ENCODE measurements around the gene SRPRB. TPM values are rescaled to one million over a fixed set of nuclear protein-coding genes. Genes with fewer than 3 reads are reported as not detected.

The SRPRB gene
- total and polyA plus RNA-seq, 9 donors: 6.2 to 59.7 (median 35.1) TPM

- TF ChIP-seq POLR2A (IDR thresholded peaks at IDR 0.05): no peak
- TF ChIP-seq EP300 (IDR thresholded peaks at IDR 0.05): no peak
- no peak for DNase-seq
- H3K27ac ChIP-seq: peak overlapping the region in 1 of 2 donors; percentile 8
- no peak overlapping the region for H3K4me3 ChIP-seq
- WGBS, 3 donors: 18 to 27% (median 23%) methylated on average over 7 of the region's 7 CpGs
- intact Hi-C loops (cut with DNase I): no loop called here
- H3K9me3 ChIP-seq: no peaks in the 10 kb centered on the region
- H3K27me3 ChIP-seq: no peaks in the 10 kb centered on the region
- H3K4me1 ChIP-seq (ENCODE audit: insufficient read depth): peaks cover 4% of the 10 kb centered on the region
- no peaks in the 10 kb centered on the region for H3K36me3 ChIP-seq
Observed at GRCh38 chr3:133868758-133869475, 63.3 kb downstream of the SRPRB start.

DNA sequence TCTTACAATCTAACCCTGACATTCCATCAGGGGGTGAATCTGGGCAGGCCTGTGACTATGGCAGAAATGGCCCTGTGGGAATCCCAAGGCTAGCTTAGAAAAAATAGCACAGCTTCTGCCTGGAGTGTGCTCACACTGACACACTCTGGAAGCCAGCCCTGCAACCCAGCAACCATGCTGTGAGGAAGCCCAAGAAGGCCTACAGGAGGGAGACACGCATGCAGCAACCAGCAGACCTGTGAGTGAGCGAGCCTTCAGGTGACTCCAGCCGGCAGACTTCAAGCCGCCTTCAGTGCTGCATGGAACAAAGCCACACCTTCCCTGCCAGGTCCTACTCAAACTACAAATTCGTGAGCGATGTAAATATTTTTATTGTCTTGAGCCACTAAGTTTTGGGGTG, 64.0 kb downstream of the SRPRB start:
- no peaks in the 10 kb centered on the region for H3K36me3 ChIP-seq
- 95 to 97% (median 97%) methylated on average over 6 of the region's 6 CpGs for WGBS, 3 donors
- peaks cover 4% of the 10 kb centered on the region for H3K4me1 ChIP-seq (ENCODE audit: insufficient read depth)
- no peaks in the 10 kb centered on the region for H3K9me3 ChIP-seq
- H3K27me3 ChIP-seq: no peaks in the 10 kb centered on the region
- no peak for TF ChIP-seq EP300 (IDR thresholded peaks at IDR 0.05)
- TF ChIP-seq POLR2A (IDR thresholded peaks at IDR 0.05): no peak
- TF ChIP-seq, protein P1, sequence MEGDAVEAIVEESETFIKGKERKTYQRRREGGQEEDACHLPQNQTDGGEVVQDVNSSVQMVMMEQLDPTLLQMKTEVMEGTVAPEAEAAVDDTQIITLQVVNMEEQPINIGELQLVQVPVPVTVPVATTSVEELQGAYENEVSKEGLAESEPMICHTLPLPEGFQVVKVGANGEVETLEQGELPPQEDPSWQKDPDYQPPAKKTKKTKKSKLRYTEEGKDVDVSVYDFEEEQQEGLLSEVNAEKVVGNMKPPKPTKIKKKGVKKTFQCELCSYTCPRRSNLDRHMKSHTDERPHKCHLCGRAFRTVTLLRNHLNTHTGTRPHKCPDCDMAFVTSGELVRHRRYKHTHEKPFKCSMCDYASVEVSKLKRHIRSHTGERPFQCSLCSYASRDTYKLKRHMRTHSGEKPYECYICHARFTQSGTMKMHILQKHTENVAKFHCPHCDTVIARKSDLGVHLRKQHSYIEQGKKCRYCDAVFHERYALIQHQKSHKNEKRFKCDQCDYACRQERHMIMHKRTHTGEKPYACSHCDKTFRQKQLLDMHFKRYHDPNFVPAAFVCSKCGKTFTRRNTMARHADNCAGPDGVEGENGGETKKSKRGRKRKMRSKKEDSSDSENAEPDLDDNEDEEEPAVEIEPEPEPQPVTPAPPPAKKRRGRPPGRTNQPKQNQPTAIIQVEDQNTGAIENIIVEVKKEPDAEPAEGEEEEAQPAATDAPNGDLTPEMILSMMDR (IDR thresholded peaks at IDR 0.05): no peak
- H3K4me3 ChIP-seq: no peak overlapping the region
- no peak for DNase-seq
- intact Hi-C loops (cut with DNase I): no loop called here
- H3K27ac ChIP-seq: no peak overlapping the region

GRCh38 chr3:133870822-133871221, 65.2 kb downstream of the SRPRB start:
- Histone ChIP-seq H3K9me3 (no peaks in the 10 kb centered on the region), H3K4me3 (no peak overlapping the region), H3K4me1 (ENCODE audit: insufficient read depth) (peaks cover 4% of the 10 kb centered on the region), H3K27me3 (no peaks in the 10 kb centered on the region), H3K36me3 (no peaks in the 10 kb centered on the region), H3K27ac (no peak overlapping the region)
- intact Hi-C loops (cut with DNase I): no loop called here
- no peak for DNase-seq
- TF ChIP-seq, protein P1 (IDR thresholded peaks at IDR 0.05): no peak
- TF ChIP-seq POLR2A (IDR thresholded peaks at IDR 0.05) (no peak), EP300 (IDR thresholded peaks at IDR 0.05) (no peak)

Other genes starting within 250 kb of the SRPRB start
- gene CDV3, start 232.1 kb upstream of the SRPRB start, total RNA-seq: 100 to 1,000 TPM in 5 of 7 donors, 10 to 100 TPM in 2; 65.5 to 151 (median 134) TPM
- gene CDV3, start 232.1 kb upstream of the SRPRB start, polyA plus RNA-seq: 100 to 1,000 TPM in 1 of 2 donors, 10 to 100 TPM in 1; 51.3 to 168 TPM
- gene TOPBP1, start 143.9 kb upstream of the SRPRB start, total RNA-seq: 10 to 100 TPM; 11.9 to 21.0 (median 14.7) TPM
- 10 to 100 TPM in 1 of 2 donors, 1 to 10 TPM in 1; 9.1 to 12.2 TPM for gene TOPBP1, start 143.9 kb upstream of the SRPRB start, polyA plus RNA-seq
- gene TF, start 59.4 kb upstream of the SRPRB start, total RNA-seq: 10 to 100 TPM in 1 of 7 donors, 1 to 10 TPM in 5, under 1 TPM in 1; under 0.01 to 18.1 (median 2.0) TPM
- gene TF, start 59.4 kb upstream of the SRPRB start, polyA plus RNA-seq: 1 to 10 TPM in 1 of 2 donors, under 1 TPM in 1; 0.87 to 4.7 TPM
- 1 to 10 TPM in 5 of 7 donors, under 1 TPM in 2; 0.50 to 6.0 (median 3.9) TPM for gene RAB6B, start 90.1 kb downstream of the SRPRB start, total RNA-seq
- gene RAB6B, start 90.1 kb downstream of the SRPRB start, polyA plus RNA-seq: 1 to 10 TPM; 1.7 to 9.1 TPM
- gene SLCO2A1, start 224.1 kb downstream of the SRPRB start, total RNA-seq: 10 to 100 TPM in 2 of 7 donors, 1 to 10 TPM in 4, under 1 TPM in 1; 0.83 to 16.7 (median 3.7) TPM
- gene SLCO2A1, start 224.1 kb downstream of the SRPRB start, polyA plus RNA-seq: 10 to 100 TPM in 1 of 2 donors, 1 to 10 TPM in 1; 3.6 to 23.6 TPM